H1 (cell line): Measurements from ENCODE around the gene HPCAL4. TPM values are rescaled to one million over a fixed set of nuclear protein-coding genes. Genes with fewer than 3 reads are reported as not detected.

ENCODE experiments used
- CEBPB ChIP-seq: IDR thresholded peaks from 2 replicates; pipeline ENCODE4 v1.6.1; 2012; ENCODE audit warnings: low read depth, low read length
- GABPA ChIP-seq: IDR thresholded peaks from 2 replicates; pipeline ENCODE4 v1.6.1; 2011; ENCODE audit warnings: mild to moderate bottlenecking, low read length, moderate library complexity, borderline replicate concordance; ENCODE audit not compliant: insufficient read depth
- MAX ChIP-seq: IDR thresholded peaks from 2 replicates; pipeline ENCODE4 v1.6.1; 2012; ENCODE audit warnings: inconsistent platforms
- POLR2AphosphoS5 ChIP-seq: IDR thresholded peaks from 2 replicates; pipeline ENCODE4 v1.6.1; 2011; ENCODE audit warnings: low read depth, low read length
- SAP30 ChIP-seq: fragments of 300-600 bp; sonication (generic); IDR thresholded peaks from 2 replicates; pipeline ENCODE4 v1.7.1; 2012; ENCODE audit warnings: low read length, moderate library complexity, mild to moderate bottlenecking, inconsistent platforms; ENCODE audit not compliant: insufficient read depth, insufficient replicate concordance
- polyA plus RNA-seq, 7 experiments: library from polyadenylated mRNA; depleted of rRNA in 3 of 7; stranded (reverse) in 5 of 7; unstranded in 2 of 7; fragments of >200 nt in 5 of 7; fragments of 200-250 nt in 2 of 7; gene quantifications; 1 replicate in 5 of 7; 2 replicates in 1 of 7; 4 replicates in 1 of 7; pipeline versions ENCODE4 v1.2.1 to v1.2.3, GENCODE V29; 2011 to 2013; ENCODE audit warnings: missing spikeins in 2 of 7, mixed read lengths in 2 of 7
- total RNA-seq: library from RNA; stranded (reverse); fragmentation: NEBNext Ultra II Directional; extraction: Animal tissue kit (Norgen Biotek cat#: 25700); gene quantifications from 2 replicates; pipeline ENCODE4 v1.2.1, GENCODE V29; 2021

The HPCAL4 gene
- total and polyA plus RNA-seq, 2 of the 8 experiments (the other 6 are each of a cell fraction or from before 2014, with no cell fraction given): 0.54 to 0.74 TPM

GRCh38 chr1:39735731-39736130, 44.5 kb upstream of the HPCAL4 start (continued):
- TF ChIP-seq POLR2AphosphoS5: no peak
- TF ChIP-seq CEBPB: no peak
- TF ChIP-seq SAP30: no peak
- TF ChIP-seq MAX: no peak
- no peak for TF ChIP-seq GABPA
- TF ChIP-seq, all 59 proteins: peak for 0
